Measurements from ENCODE around the gene CCDC136.

GRCh38 chr7:128752251-128752650 is 39.5 kb upstream of the CCDC136 start:
- TF ChIP-seq CTCF (conservative IDR thresholded peaks at IDR 0.05 in 1 of 2, IDR thresholded peaks at IDR 0.05 in 1 of 2; ENCODE audit: low read depth in 1 of 2, low read length in 2 of 2) (no peak), EZH2 (IDR thresholded peaks at IDR 0.05; ENCODE audit: low read length, missing control alignments) (no peak)
